NCI-H2107 treated with DMSO at 0.1 percent for 48 hours (cell line): Measurements from ENCODE around the gene EIF2D.
A peak's percentile ranks its signal among the peaks of the same experiment; 100 is the strongest.

Experiments
- DNase-seq: peaks from one replicate; lab custom pipeline; 2025; ENCODE audit not compliant: unreplicated experiment; lab: John Stamatoyannopoulos, UW

Gene EIF2D

DNA sequence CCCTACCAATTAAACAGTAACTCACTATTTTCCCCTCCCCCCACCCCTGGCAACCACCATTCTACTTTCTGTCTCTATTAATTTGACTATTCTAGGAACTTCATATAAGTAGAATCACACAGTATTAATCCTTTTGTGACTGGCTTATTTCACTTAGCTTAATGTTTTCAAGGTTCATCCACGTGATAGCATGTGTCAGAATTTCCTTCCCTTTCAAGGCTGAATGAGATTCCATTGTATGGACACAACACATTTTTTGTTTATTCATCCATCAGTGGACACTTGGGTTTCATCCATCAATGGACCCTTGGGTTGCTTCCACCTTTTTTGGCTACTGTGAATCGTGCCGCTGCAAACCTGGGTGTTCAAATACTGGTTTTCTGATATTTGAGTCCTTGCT is 41.7 kb downstream of the EIF2D start:
- DNase-seq = no peak

DNA sequence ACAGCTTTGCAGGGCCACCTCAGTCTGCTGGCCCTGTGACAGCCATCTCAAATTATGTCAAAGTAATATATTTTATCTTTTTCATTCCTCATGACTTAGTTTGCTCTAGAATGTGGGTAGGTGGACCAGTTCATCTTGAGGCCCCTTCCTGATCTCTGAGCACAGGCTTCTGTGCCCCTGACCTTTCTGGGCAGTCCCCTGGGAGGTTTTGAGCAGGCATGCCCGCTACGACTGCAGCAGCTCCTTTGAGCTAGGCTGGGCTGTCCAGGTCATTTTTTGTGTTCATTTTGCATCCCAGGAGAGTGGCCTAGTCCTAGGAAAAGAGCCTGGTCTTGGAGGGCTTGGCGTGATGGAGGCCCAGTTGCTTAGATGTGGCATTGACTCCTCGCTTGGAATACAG is 42.7 kb downstream of the EIF2D start:
- DNase-seq = no peak

DNA sequence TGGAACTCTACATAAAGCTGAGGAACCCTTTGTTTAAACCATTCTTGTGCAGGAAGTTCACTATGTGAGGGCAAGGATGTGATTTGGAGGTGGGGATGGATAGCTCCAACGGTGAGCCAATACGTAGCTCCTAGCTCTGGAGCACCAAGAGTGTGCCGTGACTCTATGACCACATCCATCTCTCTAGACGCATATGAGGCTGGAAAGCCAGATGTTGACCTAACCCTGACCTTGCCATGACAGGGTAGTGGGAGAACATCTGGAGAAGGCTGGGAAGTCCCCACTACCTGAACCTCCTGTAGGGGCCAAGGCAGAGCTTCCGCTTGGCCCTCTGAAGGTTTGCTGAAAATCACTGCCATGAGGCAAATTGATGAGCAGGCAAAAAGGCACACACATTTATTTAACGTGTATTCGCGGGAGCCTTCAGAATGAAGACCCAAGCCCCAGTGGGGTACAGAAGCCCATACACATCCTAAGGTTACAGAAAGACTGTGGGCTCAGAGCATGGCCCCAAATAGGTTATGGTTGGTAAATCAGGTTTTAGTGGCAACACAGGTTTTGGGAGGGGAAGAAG is 43.4 kb downstream of the EIF2D start:
- DNase-seq = no peak

DNA sequence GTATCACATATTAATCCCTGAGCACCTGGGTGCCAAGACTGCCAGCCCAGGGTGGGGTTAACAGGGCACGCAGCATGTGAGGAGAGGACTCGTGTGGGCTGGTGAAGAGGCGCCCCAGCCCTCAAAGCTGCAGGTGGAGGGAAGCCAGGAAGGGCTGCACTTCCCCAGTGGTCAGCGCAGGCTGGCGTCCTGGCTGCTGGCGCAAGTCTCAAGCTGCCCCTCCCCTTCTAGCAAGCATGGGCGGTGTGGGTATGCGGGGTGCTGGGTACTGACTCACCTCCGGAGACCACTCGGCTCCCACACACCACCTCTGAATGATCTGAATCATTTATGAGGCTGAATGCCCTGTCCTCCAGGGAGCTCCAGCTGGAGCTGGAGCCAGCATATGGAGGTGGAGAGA is 44.0 kb downstream of the EIF2D start:
- no peak for DNase-seq

DNA sequence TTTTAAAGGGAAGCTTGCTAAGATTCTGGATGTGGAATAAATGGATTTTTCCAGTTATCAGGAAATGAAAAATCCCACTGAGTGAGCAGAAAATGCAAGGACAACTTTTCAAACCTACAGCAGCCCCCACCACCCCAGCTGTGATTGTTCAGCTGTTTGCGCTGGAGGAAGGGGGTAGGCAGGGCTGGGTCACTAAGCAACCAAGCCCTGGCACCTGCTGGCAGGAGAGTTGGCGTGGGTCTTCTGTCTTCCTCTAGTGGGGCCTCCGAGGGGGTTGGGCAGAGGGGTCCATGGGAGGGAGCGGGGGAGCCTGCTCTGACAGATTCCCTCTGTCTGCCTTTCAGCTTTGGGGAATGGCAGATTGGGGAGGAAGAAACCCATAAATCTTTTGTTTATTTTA is 45.3 kb downstream of the EIF2D start:
- DNase-seq = no peak

DNA sequence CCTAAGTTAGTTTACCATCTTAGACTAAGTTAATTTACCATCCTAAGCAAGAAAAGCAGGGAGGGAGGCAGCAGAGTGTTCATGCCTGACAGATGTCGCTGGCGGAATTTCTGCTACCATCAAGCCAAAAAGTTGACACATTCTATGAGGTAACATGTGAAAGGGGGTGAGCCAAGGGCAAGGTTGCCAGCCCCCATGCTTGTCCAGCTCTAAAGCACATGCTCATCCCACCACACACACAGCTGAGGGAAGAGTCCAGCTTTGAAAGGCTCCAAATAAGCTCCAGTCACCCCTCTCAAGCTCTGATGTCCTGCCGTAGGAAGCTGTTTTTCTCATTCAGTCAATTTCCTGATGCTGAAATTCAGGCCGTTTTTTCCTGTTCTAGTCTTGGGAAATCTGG is 46.3 kb downstream of the EIF2D start:
- no peak for DNase-seq

DNA sequence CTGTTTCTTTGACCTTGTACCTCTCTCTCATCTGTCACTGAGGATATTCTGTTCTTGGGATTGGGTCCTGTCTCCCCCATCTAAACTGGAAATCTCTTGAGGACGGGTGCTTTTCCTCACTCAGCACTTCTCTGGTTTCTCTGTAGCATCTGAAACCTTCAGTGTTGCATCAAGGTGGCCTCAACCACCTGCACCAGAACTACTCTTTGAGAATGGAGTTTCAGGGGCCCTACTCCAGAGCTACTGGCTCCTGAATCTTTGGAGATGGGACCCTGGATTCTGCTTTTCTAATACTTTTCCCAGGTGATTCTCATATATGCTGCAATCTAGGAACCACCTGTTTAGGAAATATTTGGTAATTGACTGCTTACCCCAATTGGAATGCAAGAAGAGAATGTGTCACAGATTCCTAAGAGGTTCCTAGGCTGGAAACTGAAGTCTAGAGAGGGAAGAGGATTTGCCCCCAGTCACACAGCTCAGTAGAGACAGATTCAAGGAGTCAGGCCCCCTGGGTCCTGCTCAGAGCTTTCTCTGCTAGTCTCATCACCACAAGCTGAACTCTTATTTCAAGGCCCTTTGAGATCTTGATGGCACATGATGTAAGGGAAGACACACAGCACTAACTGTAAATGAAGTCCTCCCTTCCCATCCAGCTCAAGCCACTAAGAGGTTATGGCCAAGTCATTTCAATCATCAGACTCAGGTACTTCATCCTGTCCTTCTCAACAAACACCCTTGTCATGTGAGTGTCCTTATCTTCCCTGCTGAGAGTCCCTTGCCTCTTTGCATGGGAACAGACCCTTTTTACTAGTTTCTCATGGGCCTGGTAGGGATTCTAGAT is 48.7 kb downstream of the EIF2D start:
- DNase-seq = no peak

DNA sequence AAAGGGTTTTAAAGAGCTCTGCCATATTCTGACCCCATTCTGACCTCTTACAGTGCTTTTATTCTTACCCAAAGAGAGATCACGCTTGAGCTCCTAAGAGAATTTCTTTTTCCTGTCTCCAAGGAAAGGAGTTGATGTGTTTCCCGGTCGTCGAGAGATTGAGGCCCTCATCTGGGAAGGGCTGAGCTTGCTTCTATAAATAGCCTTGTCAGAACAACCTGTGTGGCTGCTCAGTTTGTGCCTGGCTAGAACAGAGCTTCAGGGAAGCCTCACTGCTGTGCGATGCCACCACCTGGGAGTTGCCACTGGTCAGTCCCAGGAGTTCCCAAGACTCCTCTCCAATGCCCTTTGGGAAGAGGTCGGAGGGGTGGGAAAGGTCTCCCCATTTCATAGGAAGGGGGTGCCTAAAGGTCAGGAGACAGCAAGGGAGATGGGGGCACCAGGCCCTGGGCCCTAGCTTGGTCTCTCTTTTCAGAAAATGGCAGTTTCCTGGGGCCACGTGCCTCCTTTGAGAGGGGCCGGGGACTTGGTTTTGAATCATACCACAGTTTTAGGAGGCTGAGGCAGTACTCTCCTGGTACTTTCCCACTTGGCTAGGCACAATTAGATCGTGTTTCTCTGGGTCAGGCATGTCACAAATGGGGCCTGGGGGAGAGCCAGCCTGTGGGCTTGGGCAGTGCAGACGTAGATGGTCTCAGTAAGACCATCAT is 52.1 kb downstream of the EIF2D start:
- DNase-seq = no peak

DNA sequence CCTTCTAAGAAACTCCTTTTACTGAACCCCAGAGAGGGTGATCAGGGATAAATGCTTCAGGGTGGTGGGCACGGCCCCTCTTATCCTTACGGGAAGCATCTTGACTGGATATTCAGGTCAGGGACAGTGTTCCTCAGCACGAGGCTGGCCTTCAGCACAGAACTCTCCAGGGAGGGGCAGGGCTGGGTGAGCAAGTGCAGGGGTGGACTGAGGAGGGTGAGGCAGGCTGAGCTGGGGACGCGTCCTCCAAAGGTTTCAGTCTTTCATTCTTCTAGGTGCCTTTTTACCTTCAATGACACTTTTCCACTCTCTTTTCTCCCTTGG is 52.6 kb downstream of the EIF2D start:
- DNase-seq = no peak

DNA sequence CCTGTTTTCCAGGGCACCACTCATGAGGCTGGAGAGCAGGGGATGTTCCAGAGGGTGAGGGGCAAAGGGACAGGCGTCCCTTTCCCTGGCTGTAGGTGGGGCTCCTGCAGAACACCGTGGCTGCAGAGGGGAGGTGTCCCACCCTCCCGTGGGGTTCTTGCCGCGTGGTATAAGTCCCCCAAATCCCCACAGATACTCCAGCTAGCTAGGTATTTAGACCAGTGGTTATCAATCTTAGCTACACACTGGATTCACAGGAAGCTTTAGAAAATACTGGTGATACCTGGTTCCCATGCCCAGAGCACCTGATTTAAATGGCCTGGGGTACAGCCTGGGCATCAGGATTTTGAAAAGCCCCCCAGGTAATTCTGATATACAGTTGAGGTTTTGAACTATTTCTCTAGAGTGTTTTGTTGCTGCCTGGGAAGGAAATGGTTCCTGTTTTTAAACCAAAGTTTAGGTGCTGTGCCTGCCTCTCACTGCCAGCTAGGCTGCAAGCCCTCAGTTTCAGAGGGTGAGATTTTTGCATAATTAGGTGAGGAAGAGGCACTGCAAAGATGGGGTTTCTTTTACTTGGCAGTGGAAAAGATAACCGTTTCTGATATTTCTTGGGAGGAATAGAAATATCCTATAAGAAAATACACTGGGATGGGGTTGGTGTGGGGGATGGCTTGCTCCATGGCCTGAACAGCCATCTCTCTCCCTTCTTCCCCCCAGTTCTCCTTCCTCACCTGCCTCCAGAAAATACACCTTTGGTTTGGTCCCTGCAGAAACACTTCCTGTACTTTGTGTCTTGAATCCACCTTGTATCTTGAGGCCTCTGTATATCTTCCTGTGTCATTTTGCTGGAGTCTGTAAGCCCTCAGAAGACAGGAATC is 53.2 kb downstream of the EIF2D start:
- DNase-seq = no peak

DNA sequence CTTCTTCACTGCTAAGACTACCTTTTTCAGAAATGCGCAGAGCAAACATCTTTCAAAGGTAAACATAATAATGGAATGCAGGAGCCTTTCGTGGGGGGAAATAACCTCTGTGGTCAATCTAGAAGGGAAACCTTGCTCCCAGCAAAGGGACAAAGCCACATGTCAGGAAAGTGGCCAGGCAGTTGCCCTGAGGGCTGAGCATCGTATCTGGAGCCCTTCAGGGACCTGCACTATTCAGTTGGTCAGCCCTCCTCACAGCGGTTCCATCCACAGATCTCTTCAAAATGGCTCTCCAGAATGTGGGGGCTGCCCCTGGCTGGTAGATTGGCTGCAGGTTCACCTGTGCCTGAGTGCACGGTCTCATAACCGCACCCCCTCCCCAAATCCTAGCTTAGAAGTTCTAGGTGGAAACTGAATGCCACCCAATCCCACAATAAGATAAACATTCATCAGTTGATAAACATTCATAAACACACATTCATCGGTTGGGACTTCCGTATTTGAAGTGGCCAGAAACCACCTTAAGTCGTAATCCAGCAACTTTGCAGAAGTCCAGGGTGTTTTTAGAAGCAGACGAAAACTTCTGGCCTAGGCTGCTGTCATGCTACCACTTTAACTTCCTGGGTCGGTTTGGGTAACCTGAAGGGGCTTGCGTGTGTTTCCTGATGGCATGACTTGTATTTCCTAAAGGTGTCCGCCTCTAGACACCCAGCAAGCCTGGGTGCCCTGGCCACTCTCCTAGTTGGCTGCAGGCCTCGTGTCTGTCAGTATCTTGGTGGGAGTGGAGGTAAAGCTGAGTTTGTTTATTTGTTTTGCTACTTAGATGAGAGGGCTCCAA is 54.4 kb downstream of the EIF2D start:
- no peak for DNase-seq

DNA sequence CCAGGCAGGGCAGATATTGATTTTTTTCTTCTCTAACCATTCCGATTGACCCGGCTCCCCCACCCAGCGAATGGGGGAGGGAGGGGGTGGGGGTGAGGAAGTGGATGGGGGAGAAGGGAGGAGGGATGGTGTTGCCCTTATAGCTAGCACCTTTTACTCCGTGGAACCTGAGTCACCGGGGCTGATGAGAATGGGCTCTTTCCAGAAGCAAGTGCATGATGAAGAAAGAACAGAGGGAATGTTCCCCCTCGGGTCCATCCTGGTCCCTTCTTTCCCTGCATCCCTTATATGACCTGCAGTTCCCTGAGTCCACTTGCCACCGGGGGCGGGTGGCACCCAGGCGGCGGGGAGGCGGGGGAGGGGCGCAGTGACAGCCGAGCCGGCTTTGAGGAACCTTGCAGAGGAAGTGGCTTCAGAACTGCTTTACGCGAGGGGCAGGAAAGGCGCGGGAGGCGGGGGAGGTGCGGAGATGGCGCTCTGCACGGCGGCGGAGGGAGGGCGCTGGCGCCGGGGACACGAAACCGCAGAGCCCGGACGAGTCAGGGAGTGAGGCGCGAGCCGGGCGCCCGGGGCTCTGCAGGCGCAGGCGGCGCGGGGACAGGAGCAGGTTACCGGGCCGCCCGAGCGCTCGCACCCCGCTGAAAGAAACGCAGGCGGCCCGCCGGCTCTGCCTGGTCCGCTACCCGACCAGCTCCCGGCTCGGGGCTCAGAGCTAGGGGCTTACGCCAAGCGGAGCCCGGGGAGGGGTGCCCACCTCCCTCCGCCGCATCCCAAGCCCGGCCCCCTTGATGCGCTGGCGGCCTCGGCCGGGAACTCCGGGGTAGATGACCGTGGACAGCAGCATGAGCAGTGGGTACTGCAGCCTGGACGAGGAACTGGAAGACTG is 55.3 kb downstream of the EIF2D start:
- DNase-seq = peak; percentile 32

DNA sequence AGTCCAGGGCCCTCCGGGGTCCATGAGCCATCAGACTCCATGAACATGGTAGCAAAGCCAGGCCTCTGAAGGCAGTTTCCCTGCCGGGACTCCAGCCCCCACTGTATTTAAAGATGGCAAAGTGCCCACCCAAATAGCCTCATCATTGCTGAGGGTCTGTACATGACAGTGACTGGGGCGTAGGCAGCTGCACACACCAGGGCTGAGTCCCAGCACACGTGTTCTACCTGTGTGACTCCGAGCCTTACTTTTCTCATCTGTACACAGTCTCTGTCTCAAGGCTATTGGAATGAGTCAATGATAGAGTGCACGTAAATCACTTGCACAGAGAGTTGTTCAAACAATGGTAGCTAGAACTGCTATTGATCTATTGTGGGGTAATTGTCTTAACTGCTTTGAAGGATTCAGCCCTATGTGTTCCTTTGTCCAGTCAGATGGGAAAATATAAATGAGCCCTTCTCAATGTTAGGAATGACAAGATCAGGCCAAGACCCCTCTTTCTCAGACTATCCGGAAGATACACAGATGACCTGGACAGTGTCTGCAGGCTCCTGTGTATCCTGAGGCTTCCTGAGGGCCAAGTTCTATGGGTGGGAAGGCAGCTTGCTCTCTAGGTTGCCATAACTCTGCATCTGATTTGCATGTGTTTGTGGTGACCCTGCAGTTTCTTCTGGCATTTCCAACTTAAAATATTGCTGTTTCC is 56.1 kb downstream of the EIF2D start:
- no peak for DNase-seq

DNA sequence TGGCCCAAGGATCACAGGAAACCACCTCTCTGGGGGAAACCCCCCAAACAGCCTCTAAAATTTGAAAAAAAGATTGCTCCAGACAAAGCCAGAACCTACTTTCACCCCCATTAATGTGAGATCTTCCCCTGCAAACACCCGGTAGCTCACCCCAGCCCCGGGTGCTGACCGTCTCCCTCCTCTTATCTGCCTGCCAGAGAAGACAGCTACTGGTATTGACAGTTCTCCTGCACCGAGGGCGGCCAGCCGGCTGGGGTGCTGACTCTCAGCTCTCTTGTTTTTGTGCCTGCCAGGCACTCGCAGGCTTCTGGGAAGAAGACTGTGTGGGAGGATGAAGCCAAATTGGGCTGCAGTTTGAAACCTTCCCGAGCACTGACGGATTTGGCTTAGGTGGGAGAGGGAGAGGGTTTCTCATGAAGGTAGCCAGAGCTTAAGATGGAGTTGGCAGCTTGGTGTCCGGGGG is 56.8 kb downstream of the EIF2D start:
- DNase-seq = no peak

DNA sequence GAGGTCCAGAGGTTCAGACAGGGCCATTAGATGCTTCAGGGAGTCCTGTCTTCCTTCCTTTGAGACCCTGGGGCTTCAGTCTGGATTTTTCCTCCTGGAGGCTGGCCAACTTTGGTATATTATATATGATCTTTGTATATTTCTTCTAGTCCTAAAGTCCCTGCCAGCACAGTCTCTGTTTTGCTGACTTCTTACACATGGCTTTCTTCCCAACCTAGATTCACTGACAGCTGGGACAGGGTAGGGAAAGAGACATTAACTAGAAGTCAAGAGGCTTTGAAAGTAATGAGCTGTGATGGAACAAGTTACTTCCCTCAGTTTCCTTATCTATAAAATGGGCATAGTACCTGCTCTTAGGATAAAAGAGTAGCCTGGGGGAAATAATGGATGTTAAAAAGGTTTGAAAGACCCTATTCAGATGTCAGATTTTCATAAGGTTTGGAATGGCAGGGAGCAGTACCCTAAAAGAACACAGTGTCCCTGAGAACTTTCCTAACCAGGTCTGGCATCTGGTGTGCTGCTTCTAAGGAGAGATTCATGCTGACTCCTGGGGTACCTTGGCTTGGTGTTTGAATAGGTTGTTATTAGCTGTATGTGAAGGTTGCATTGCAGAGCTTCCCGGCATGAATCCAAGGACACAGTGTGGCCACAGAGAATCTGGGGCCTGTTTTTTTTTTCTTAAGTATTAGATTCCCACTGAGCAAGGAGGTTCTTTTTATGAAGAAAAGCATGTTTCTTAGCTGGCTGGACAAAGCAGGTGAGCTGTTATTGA is 57.4 kb downstream of the EIF2D start:
- DNase-seq = no peak

DNA sequence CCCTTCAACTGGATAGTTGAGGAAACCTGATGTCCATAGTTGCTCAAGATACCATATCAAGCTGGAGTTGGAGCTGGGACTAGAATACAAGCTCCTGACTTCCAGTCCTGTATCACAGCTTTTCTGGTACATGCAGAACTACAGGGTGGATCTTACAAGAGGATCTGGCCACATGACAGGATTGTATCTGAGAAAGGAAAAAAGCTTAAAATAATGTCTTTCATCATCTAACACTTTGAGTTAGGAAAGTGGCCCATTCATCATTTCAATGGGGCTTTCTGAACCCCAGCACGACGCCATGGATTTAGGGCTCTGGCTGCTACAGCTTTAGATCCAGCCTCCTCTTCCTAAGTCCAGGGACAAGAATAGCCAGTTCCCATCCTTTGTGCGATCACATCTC is 58.1 kb downstream of the EIF2D start:
- DNase-seq = no peak

DNA sequence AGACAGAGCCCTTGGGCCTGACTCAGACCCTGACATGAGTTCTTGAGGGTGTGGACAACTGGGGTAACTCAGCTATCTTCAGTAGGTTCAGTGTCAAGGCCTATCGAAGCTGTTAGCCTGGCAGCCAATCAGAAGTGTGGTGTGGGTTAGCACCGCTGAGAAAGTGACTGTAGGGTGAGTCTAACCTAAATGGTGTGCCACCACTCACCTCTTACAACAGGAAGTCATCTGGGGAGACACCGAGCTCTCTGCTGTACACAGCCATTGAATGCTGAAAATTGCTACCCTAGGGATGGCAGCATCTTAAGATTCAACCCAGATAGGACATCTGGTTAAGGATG is 60.3 kb downstream of the EIF2D start:
- no peak for DNase-seq

DNA sequence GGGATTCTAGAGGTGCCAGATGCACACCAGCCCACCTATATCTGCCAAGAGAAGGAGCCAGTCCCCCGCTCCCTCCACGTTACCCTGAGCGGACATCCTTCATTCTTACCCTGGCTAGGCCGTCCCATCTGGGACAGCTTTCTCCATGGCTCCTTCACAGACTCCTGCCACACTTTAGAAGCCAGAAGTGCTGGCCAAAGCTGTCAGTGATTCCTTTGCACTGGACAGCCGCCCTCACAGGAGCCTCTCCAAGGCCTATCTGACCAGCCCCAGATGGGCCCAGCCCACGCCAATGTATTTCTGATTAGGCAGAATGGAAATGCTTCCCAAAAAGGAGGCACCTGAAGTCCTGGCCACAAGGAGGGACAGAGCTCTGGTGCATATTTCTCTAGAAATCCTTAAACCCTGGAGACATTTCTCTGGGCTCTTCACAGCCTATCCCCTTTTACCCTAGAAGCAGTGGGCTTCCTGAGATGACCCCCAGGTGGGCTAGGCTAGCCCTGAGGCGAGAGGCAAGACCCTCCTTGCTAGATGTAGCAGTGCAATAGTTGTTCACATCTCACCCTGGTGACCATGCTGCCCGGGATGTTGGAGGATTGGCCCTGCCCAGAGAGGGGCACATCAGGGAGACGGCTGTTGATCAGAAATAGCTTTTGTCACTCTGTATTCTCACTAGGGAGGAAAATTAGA is 60.8 kb downstream of the EIF2D start:
- DNase-seq = no peak
